Panc1 (cell line): ENCODE data around the gene NUDT22. TPM values are rescaled to one million over a fixed set of nuclear protein-coding genes. Genes with fewer than 3 reads are reported as not detected.

ENCODE experiments used
- ATAC-seq: fragments of 200-7000 bp; cut with Tn5 transposase; 2 replicates; pipeline ENCODE4 v1.9.1; 2020; ENCODE audit warnings: mild to moderate bottlenecking, moderate library complexity
- BruUV-seq: library from RNA; stranded (reverse); fragments of 400-500 nt; replicated peaks from 2 replicates; lab custom pipeline; 2021; lab: Mats Ljungman, UMichigan
- CTCF ChIA-PET: fragments of 300-600 bp; sonication (Branson Sonifier 250); formaldehyde crosslinking; loops from one replicate; lab custom pipeline; 2022; ENCODE audit warnings: antibody characterized with exemption; lab: Charles Lee
- POLR2A ChIA-PET: fragments of 300-600 bp; sonication (Branson Sonifier 250); formaldehyde crosslinking; loops from one replicate; lab custom pipeline; 2022; ENCODE audit warnings: antibody characterized with exemption; lab: Charles Lee
- DNase-seq: peaks from one replicate; pipeline ENCODE4 v3.0.0-alpha.2; 2010; ENCODE audit warnings: low read depth, low spot score
- H3K27ac ChIP-seq: 2 replicates; pipeline ENCODE4 v1.5.1; 2011; ENCODE audit warnings: mild to moderate bottlenecking, low read length, inconsistent platforms
- H3K27me3 ChIP-seq: fragments of 200-500 bp; sonication (Bioruptor generic); 2 replicates; pipeline ENCODE4 v1.6.0; 2014; ENCODE audit warnings: low read length, inconsistent platforms; ENCODE audit not compliant: control insufficient read depth, insufficient read depth
- H3K36me3 ChIP-seq: fragments of 200-500 bp; sonication (Bioruptor generic); 2 replicates; pipeline ENCODE4 v1.5.1; 2014; ENCODE audit warnings: inconsistent platforms, mild to moderate bottlenecking, low read length, moderate library complexity; ENCODE audit not compliant: control insufficient read depth, insufficient read depth
- H3K4me1 ChIP-seq: 2 replicates; pipeline ENCODE4 v1.5.1; 2011; ENCODE audit warnings: inconsistent platforms, mild to moderate bottlenecking, low read length, moderate library complexity; ENCODE audit not compliant: control insufficient read depth, insufficient read depth
- H3K4me3 ChIP-seq, 2 experiments: 2 replicates each; pipeline ENCODE4 v1.5.1; 2011 to 2012; ENCODE audit warnings: low read depth in 2 of 2, low read length in 2 of 2, mild to moderate bottlenecking in 2 of 2, inconsistent platforms in 1 of 2, moderate library complexity in 1 of 2
- H3K9me3 ChIP-seq: fragments of 200-500 bp; sonication (Bioruptor generic); 2 replicates; pipeline ENCODE4 v1.5.1; 2014; ENCODE audit warnings: low read depth, mild to moderate bottlenecking, inconsistent platforms, low read length, moderate library complexity; ENCODE audit not compliant: control insufficient read depth, insufficient read depth
- CTCF ChIP-seq: fragments of 450-650 bp; IDR thresholded peaks from 2 replicates; pipeline ENCODE4 v1.5.1; 2017; ENCODE audit warnings: mild to moderate bottlenecking
- POLR2AphosphoS5 ChIP-seq: IDR thresholded peaks from 2 replicates; pipeline ENCODE4 v1.6.1; 2012; ENCODE audit warnings: mild to moderate bottlenecking, low read depth, low read length, moderate library complexity
- REST ChIP-seq, 2 experiments: IDR thresholded peaks; 2 replicates each; pipeline ENCODE4 v1.6.1; 2011 to 2012; ENCODE audit warnings: low read depth in 2 of 2, control low read depth in 1 of 2, low read length in 1 of 2, mild to moderate bottlenecking in 1 of 2, moderate library complexity in 1 of 2; ENCODE audit not compliant: insufficient read depth in 1 of 2
- SIN3A ChIP-seq: IDR thresholded peaks from 2 replicates; pipeline ENCODE4 v1.6.1; 2012; ENCODE audit warnings: low read depth, mild to moderate bottlenecking, low read length, moderate library complexity, borderline replicate concordance; ENCODE audit not compliant: insufficient read depth
- TCF7L2 ChIP-seq: IDR thresholded peaks from 2 replicates; pipeline ENCODE4 v1.6.1; 2011; ENCODE audit warnings: mild to moderate bottlenecking, low read depth, low read length, inconsistent platforms
- in situ Hi-C: cut with HindIII; loops from 2 replicates; pipeline ENCODE4 v1.10.0; 2016; ENCODE audit warnings: low sequenced_read_pairs, low pct_unique_long_range_greater_than_20kb
- intact Hi-C: fragments of 100-400 bp; cut with micrococcal nuclease; formaldehyde crosslinking; loops from one replicate; pipeline ENCODE4 v1.10.0; 2022; ENCODE audit not compliant: unreplicated experiment
- total RNA-seq: library from RNA; stranded (reverse); gene quantifications from one replicate; pipeline ENCODE4 v1.2.1, GENCODE V29; 2021; ENCODE audit not compliant: unreplicated experiment

Gene NUDT22
- total RNA-seq, 1 experiment from 2014 or later: 98.8 TPM

GRCh38 chr11:64248578-64248977 is 22.5 kb downstream of the NUDT22 start:
- Histone ChIP-seq H3K9me3 (no peaks in the 10 kb centered on the region), H3K36me3 (peaks cover 7% of the 10 kb centered on the region; the same call in 1 of the 2 replicates), H3K4me1 (peaks cover 52% of the 10 kb centered on the region), H3K4me3 (no peak overlapping the region), H3K27ac (peak overlapping the region; percentile 99), H3K27me3 (no peaks in the 10 kb centered on the region)
- DNase-seq (no peak), ATAC-seq (no peak)
- ChIA-PET CTCF (interaction anchor here (0.6 kb wide), 1 partner anchor 41 kb away, joined by 5 read pairs; no protein-coding TSS in a partner anchor), POLR2A (no interaction called here)
- intact Hi-C loops: loop anchor here (10.0 kb wide), 1 partner anchor 56 kb away; the partner anchor contains the start of genes CATSPERZ and ESRRA
- BruUV-seq: no TSS peak
- in situ Hi-C loops: no loop called here
- no peak for TF ChIP-seq POLR2AphosphoS5
- no peak for TF ChIP-seq TCF7L2
- no peak for TF ChIP-seq CTCF
- no peak for TF ChIP-seq SIN3A
- TF ChIP-seq REST (IDR thresholded peaks at IDR 0.05; ENCODE audit: insufficient read depth in 1 of 2, low read depth in 2 of 2, low read length in 1 of 2): no peak

GRCh38 chr11:64249038-64249437 is 23.0 kb downstream of the NUDT22 start:
- H3K27ac ChIP-seq: peak overlapping the region; percentile 99
- no peaks in the 10 kb centered on the region for H3K27me3 ChIP-seq
- H3K4me3 ChIP-seq: no peak overlapping the region
- no peak for TF ChIP-seq SIN3A
- TF ChIP-seq CTCF: no peak
- TF ChIP-seq POLR2AphosphoS5: no peak
- TF ChIP-seq REST (IDR thresholded peaks at IDR 0.05; ENCODE audit: insufficient read depth in 1 of 2, low read depth in 2 of 2, low read length in 1 of 2): no peak
- TF ChIP-seq TCF7L2: no peak
- peaks cover 50% of the 10 kb centered on the region for H3K4me1 ChIP-seq
- no peak for DNase-seq
- H3K9me3 ChIP-seq: no peaks in the 10 kb centered on the region
- peaks cover 7% of the 10 kb centered on the region; the same call in 1 of the 2 replicates for H3K36me3 ChIP-seq
- ATAC-seq: no peak
- in situ Hi-C loops: no loop called here
- ChIA-PET CTCF (interaction anchor here (0.6 kb wide), 1 partner anchor 41 kb away, joined by 5 read pairs; no protein-coding TSS in a partner anchor), POLR2A (interaction anchor here (0.6 kb wide), 1 partner anchor 44 kb away, joined by 4 read pairs; no protein-coding TSS in a partner anchor)
- BruUV-seq: no TSS peak
- intact Hi-C loops: loop anchor here (10.0 kb wide), 1 partner anchor 56 kb away; the partner anchor contains the start of genes CATSPERZ and ESRRA
